HL-60 (cell line): ENCODE data around the gene BMP2K.

Source experiments
- DNase-seq, 2 experiments: peaks; one replicate each; pipeline ENCODE4 v3.0.0-alpha.2; 2010 to 2020; ENCODE audit warnings: low read depth in 1 of 2, low spot score in 1 of 2
- H3K27ac ChIP-seq: fragments of 250-450 bp; sonication (Bioruptor Pico); replicated peaks from 2 replicates; pipeline ENCODE4 v1.5.1; 2020; ENCODE audit warnings: mild to moderate bottlenecking, moderate library complexity
- H3K27me3 ChIP-seq: fragments of 250-450 bp; sonication (Bioruptor Pico); 2 replicates; pipeline ENCODE4 v1.5.1; 2021; ENCODE audit warnings: mild to moderate bottlenecking, moderate library complexity; ENCODE audit not compliant: insufficient read depth, poor library complexity, severe bottlenecking
- H3K4me3 ChIP-seq: replicated peaks from 2 replicates; pipeline ENCODE4 v1.5.1; 2011; ENCODE audit warnings: mild to moderate bottlenecking, control low read depth, low read length; ENCODE audit not compliant: insufficient read depth
- CTCF ChIP-seq: IDR thresholded peaks from one replicate; pipeline ENCODE4 v1.5.1; 2011; ENCODE audit warnings: low read length, control low read depth, inconsistent platforms; ENCODE audit not compliant: insufficient read depth
- GABPA ChIP-seq: IDR thresholded peaks from 2 replicates; pipeline ENCODE4 v1.6.1; 2012; ENCODE audit warnings: low read depth
- POLR2AphosphoS5 ChIP-seq: IDR thresholded peaks from 2 replicates; pipeline ENCODE4 v1.6.1; 2012; ENCODE audit warnings: low read depth
- REST ChIP-seq: IDR thresholded peaks from 2 replicates; pipeline ENCODE4 v1.6.1; 2012; ENCODE audit warnings: low read depth; ENCODE audit not compliant: insufficient replicate concordance
- SPI1 ChIP-seq: IDR thresholded peaks from 2 replicates; pipeline ENCODE4 v1.6.1; 2012; ENCODE audit warnings: low read depth, mild to moderate bottlenecking, borderline replicate concordance

Gene BMP2K

GRCh38 chr4:78775303-78776078 is 659 bp upstream of the BMP2K start:
- Histone ChIP-seq H3K4me3 (peak overlapping the region; percentile 57), H3K27ac (peak overlapping the region; percentile 98), H3K27me3 (no peaks in the 10 kb centered on the region)
- no peak for TF ChIP-seq REST
- no peak for TF ChIP-seq CTCF
- no peak; the same call in 1 of the 2 replicates for TF ChIP-seq GABPA
- TF ChIP-seq POLR2AphosphoS5: peak; percentile 57
- DNase-seq: peak; percentile 64 to 87

DNA sequence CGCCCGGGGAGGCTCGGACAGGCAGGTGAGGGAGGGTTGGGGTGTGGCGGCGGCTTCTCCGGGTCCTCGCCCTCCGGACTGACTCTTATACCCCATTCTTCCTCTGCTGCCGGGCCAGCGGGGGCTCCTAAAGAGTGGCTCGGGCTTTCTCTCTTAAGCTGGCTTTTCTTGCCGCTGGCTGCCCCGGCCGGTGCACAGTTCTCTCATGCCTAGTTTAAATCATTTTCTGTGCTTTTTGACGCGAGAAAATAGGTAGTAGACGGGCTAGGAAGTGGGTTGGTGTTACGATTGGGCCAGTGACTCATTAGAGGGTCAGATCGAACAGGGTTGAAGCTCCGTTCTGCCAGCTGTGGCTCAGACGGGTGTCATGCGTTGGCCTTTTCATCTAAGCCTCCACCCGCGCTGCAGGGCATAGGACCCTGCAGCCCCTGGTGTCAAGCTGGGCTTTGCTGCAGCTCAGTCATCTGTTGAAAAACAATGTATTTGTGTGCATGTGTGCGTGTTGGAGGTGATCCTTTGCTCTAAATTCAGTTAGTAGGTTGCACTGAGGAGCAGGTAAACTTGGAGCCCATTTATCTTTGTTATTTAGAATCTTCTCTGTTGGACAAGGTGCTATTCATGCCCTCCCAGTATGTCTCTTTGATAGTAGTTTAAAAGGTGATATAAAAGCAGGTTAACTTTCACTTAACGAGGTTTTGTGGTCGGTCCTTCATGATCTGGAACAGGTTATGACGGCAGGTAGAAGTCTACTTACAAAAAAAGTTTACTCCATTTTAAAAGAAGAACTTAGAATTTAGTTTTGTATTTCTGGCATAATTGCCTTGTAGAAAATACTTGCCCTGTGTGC is 802 bp downstream of the BMP2K start:
- no peak for TF ChIP-seq SPI1
- peak; percentile 48; the same call in 1 of the 2 replicates for TF ChIP-seq POLR2AphosphoS5
- Histone ChIP-seq H3K27ac (peak overlapping the region; percentile 84), H3K4me3 (peak overlapping the region; percentile 57), H3K27me3 (no peaks in the 10 kb centered on the region)
- DNase-seq: peak; percentile 38 to 54

DNA sequence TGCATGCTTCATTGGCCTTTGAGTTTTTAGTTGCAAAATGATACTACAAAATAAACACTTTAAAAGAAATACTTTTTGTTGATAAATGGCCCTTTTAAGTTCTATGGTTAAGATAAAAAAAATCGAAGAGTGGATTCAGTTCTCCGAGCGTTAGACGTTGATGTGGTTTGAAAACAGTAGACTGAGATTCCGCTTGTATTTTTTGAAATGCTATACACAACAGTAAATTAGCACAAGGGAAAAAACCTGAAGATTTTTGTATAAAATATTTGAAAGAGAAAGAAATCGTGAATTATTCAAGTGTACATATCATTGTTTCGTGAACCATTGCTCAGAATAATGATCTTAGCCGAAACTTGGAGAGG is 1.4 kb downstream of the BMP2K start:
- peak overlapping the region; percentile 84 for H3K27ac ChIP-seq
- no peak for DNase-seq
- H3K4me3 ChIP-seq: peak overlapping the region; percentile 57
- H3K27me3 ChIP-seq: no peaks in the 10 kb centered on the region
- TF ChIP-seq POLR2AphosphoS5 (no peak), SPI1 (no peak), CTCF (no peak), REST (no peak), GABPA (no peak)

DNA sequence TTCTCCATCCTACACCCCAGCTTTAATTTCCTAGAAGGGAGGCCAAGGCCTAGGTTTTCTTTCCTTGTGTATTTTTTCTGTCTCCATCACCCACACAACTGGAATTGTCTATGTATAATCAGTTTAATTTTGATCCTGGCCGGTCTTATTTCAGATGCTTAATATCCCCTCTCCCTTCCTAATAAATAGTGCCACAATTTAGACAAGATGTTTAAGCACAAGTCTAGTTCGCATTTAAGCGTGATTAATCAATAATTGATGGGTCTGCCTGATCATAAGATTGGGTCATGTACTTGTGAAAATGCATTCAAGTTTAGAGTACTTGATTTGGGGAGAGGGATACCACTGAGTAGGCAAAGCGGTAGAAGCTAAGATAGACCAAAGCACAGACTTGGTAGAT is 2.4 kb downstream of the BMP2K start:
- Histone ChIP-seq H3K27me3 (no peaks in the 10 kb centered on the region), H3K27ac (peak overlapping the region; percentile 6; the same call in 1 of the 2 replicates), H3K4me3 (peak overlapping the region; percentile 57)
- no peak for DNase-seq
- TF ChIP-seq CTCF (no peak), SPI1 (no peak), REST (no peak), POLR2AphosphoS5 (no peak), GABPA (no peak)
